B cell (primary cell): Measurements from ENCODE around the gene USP12.

Experiments
- EZH2 ChIP-seq: IDR thresholded peaks from 2 replicates; pipeline ENCODE4 v1.6.1; 2012; ENCODE audit warnings: borderline replicate concordance, low read depth, mild to moderate bottlenecking, moderate library complexity, low read length; ENCODE audit not compliant: insufficient read depth, poor library complexity, severe bottlenecking
- TF ChIP-seq, protein P1 (sequence below): fragments of 200-600 bp; IDR thresholded peaks from one replicate; pipeline ENCODE4 v1.8.0; 2022; ENCODE audit warnings: antibody characterized with exemption, mild to moderate bottlenecking

DNA sequence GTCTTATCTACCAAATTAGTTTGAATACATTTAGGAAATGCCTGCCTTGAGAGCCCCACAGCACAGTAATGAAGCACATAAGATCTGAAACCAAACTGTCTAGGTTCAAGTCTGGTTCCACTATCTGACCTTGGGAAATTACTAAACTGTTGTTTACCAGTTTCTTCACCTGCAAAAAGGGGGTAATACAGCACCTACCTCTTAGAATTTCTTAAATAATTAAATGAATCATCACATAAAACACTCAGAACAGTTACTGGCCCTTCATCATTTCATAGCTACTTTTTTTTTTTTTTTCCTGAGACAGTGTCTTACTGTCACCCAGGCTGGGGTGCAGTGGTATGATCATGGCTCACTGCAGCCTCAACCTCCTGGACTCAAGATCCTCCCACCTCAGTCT is 59.6 kb downstream of the USP12 start:
- TF ChIP-seq, protein P1, sequence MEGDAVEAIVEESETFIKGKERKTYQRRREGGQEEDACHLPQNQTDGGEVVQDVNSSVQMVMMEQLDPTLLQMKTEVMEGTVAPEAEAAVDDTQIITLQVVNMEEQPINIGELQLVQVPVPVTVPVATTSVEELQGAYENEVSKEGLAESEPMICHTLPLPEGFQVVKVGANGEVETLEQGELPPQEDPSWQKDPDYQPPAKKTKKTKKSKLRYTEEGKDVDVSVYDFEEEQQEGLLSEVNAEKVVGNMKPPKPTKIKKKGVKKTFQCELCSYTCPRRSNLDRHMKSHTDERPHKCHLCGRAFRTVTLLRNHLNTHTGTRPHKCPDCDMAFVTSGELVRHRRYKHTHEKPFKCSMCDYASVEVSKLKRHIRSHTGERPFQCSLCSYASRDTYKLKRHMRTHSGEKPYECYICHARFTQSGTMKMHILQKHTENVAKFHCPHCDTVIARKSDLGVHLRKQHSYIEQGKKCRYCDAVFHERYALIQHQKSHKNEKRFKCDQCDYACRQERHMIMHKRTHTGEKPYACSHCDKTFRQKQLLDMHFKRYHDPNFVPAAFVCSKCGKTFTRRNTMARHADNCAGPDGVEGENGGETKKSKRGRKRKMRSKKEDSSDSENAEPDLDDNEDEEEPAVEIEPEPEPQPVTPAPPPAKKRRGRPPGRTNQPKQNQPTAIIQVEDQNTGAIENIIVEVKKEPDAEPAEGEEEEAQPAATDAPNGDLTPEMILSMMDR, result no peak
- no peak for TF ChIP-seq EZH2
